Effector memory CD4-positive, alpha-beta T cell (primary cell): ENCODE measurements around the gene PLB1.
"Not testable (repeated sequence)": the region's sequence is repeated elsewhere in the genome, so short reads cannot be mapped to it uniquely, and the experiment has no call there.

Experiments used
- DNase-seq, 3 donors: peaks; one replicate each; pipeline ENCODE4 v3.0.0-alpha.2; 2020
- H3K27ac ChIP-seq: 2 replicates; pipeline ENCODE4 v1.7.0; 2013; ENCODE audit warnings: mild to moderate bottlenecking, low read length, moderate library complexity; ENCODE audit not compliant: insufficient read depth, poor library complexity, severe bottlenecking
- H3K27me3 ChIP-seq: replicated peaks from 2 replicates; pipeline ENCODE4 v1.7.0; 2013; ENCODE audit warnings: mild to moderate bottlenecking, low read length; ENCODE audit not compliant: insufficient read depth, control insufficient read depth, poor library complexity, severe bottlenecking
- H3K36me3 ChIP-seq: 2 replicates; pipeline ENCODE4 v1.7.0; 2013; ENCODE audit warnings: mild to moderate bottlenecking, low read length, moderate library complexity; ENCODE audit not compliant: control insufficient read depth, insufficient read depth
- H3K4me1 ChIP-seq: 2 replicates; pipeline ENCODE4 v1.7.0; 2013; ENCODE audit warnings: low read length, mild to moderate bottlenecking; ENCODE audit not compliant: control insufficient read depth, insufficient read depth, poor library complexity, severe bottlenecking
- H3K4me3 ChIP-seq: 2 replicates; pipeline ENCODE4 v1.7.0; 2013; ENCODE audit warnings: low read length, low read depth, mild to moderate bottlenecking; ENCODE audit not compliant: insufficient read depth, poor library complexity, severe bottlenecking
- H3K9me3 ChIP-seq: 2 replicates; pipeline ENCODE4 v1.7.0; 2013; ENCODE audit warnings: mild to moderate bottlenecking, low read length, moderate library complexity; ENCODE audit not compliant: control insufficient read depth

PLB1 gene

GRCh38 chr2:28469304-28469703 is 26.6 kb upstream of the PLB1 start:
- no peak for DNase-seq
- no peaks in the 10 kb centered on the region for H3K9me3 ChIP-seq
- no peak overlapping the region for H3K4me3 ChIP-seq
- H3K27me3 ChIP-seq = no peaks in the 10 kb centered on the region
- peaks cover 4% of the 10 kb centered on the region for H3K4me1 ChIP-seq
- no peak overlapping the region for H3K27ac ChIP-seq
- no peaks in the 10 kb centered on the region for H3K36me3 ChIP-seq

GRCh38 chr2:28469947-28470535 is 25.8 kb upstream of the PLB1 start:
- DNase-seq = no peak
- H3K27me3 ChIP-seq = no peaks in the 10 kb centered on the region
- H3K27ac ChIP-seq = no peak overlapping the region
- H3K4me3 ChIP-seq = no peak overlapping the region
- H3K4me1 ChIP-seq = peaks cover 4% of the 10 kb centered on the region
- no peaks in the 10 kb centered on the region for H3K36me3 ChIP-seq
- H3K9me3 ChIP-seq = no peaks in the 10 kb centered on the region

- Histone ChIP-seq H3K4me3 (no peak overlapping the region), H3K9me3 (no peaks in the 10 kb centered on the region), H3K27me3 (no peaks in the 10 kb centered on the region), H3K4me1 (no peaks in the 10 kb centered on the region), H3K27ac (no peak overlapping the region), H3K36me3 (no peaks in the 10 kb centered on the region)
- DNase-seq = no peak
Observed at GRCh38 chr2:28470759-28471158, 25.1 kb upstream of the PLB1 start.

- no peak overlapping the region for H3K4me3 ChIP-seq
- no peaks in the 10 kb centered on the region for H3K9me3 ChIP-seq
- H3K27me3 ChIP-seq = no peaks in the 10 kb centered on the region
- H3K4me1 ChIP-seq = no peaks in the 10 kb centered on the region
- no peaks in the 10 kb centered on the region for H3K36me3 ChIP-seq
- no peak for DNase-seq
- H3K27ac ChIP-seq = no peak overlapping the region
Observed at GRCh38 chr2:28471214-28471613, 24.6 kb upstream of the PLB1 start.

GRCh38 chr2:28471701-28472236 is 24.1 kb upstream of the PLB1 start:
- no peak overlapping the region for H3K4me3 ChIP-seq
- DNase-seq = no peak
- no peaks in the 10 kb centered on the region for H3K9me3 ChIP-seq
- no peaks in the 10 kb centered on the region for H3K36me3 ChIP-seq
- H3K27me3 ChIP-seq = no peaks in the 10 kb centered on the region
- H3K27ac ChIP-seq = no peak overlapping the region
- H3K4me1 ChIP-seq = no peaks in the 10 kb centered on the region

- not testable (repeated sequence) for DNase-seq, H3K4me1 ChIP-seq, H3K9me3 ChIP-seq, H3K36me3 ChIP-seq, H3K27me3 ChIP-seq, H3K4me3 ChIP-seq, H3K27ac ChIP-seq
Observed at GRCh38 chr2:28472641-28473040, 23.2 kb upstream of the PLB1 start.

GRCh38 chr2:28475088-28475595 is 20.7 kb upstream of the PLB1 start:
- H3K9me3 ChIP-seq = no peaks in the 10 kb centered on the region
- no peaks in the 10 kb centered on the region for H3K4me1 ChIP-seq
- H3K27ac ChIP-seq = no peak overlapping the region
- H3K36me3 ChIP-seq = no peaks in the 10 kb centered on the region
- H3K4me3 ChIP-seq = no peak overlapping the region
- DNase-seq = no peak
- no peaks in the 10 kb centered on the region for H3K27me3 ChIP-seq

GRCh38 chr2:28477087-28477486 is 18.8 kb upstream of the PLB1 start:
- Histone ChIP-seq H3K27me3 (no peaks in the 10 kb centered on the region), H3K36me3 (no peaks in the 10 kb centered on the region), H3K4me3 (no peak overlapping the region), H3K4me1 (no peaks in the 10 kb centered on the region), H3K9me3 (no peaks in the 10 kb centered on the region), H3K27ac (no peak overlapping the region)
- DNase-seq = no peak

GRCh38 chr2:28477645-28478044 is 18.2 kb upstream of the PLB1 start:
- Histone ChIP-seq H3K4me1 (no peaks in the 10 kb centered on the region), H3K36me3 (no peaks in the 10 kb centered on the region), H3K27ac (no peak overlapping the region), H3K9me3 (no peaks in the 10 kb centered on the region), H3K27me3 (no peaks in the 10 kb centered on the region), H3K4me3 (no peak overlapping the region)
- DNase-seq = no peak

GRCh38 chr2:28480403-28481049 is 15.3 kb upstream of the PLB1 start:
- no peaks in the 10 kb centered on the region for H3K36me3 ChIP-seq
- H3K4me1 ChIP-seq = no peaks in the 10 kb centered on the region
- no peak overlapping the region for H3K4me3 ChIP-seq
- DNase-seq = no peak
- H3K9me3 ChIP-seq = no peaks in the 10 kb centered on the region
- H3K27me3 ChIP-seq = no peaks in the 10 kb centered on the region
- H3K27ac ChIP-seq = no peak overlapping the region
